Middle frontal gyrus (tissue), 1 donor: ENCODE results near the gene HDAC1.

Experiments
- DNase-seq: peaks from one replicate; pipeline ENCODE4 v3.0.0-alpha.2; 2015; ENCODE audit warnings: low spot score; ENCODE audit errors: extremely low spot score

HDAC1 gene

DNA sequence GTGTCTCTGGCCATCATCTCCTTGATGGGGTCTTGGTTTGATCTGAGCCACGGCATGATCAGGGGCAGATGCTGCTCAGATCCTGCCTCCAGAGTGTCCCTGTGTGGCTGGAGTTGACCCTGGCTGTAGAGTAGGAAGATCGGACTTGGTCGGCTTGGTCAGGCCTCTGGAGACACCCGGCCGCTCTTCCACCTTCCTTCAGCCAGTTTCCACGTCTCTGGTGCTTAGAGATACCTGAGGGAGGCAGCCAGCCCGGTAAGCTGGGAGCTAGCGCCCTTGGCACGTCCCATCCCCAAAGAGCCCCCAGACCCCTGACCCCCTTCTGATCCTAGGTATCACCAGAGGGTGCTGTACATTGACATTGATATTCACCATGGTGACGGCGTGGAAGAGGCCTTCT, 35.3 kb downstream of the HDAC1 start:
- DNase-seq, result no peak

DNA sequence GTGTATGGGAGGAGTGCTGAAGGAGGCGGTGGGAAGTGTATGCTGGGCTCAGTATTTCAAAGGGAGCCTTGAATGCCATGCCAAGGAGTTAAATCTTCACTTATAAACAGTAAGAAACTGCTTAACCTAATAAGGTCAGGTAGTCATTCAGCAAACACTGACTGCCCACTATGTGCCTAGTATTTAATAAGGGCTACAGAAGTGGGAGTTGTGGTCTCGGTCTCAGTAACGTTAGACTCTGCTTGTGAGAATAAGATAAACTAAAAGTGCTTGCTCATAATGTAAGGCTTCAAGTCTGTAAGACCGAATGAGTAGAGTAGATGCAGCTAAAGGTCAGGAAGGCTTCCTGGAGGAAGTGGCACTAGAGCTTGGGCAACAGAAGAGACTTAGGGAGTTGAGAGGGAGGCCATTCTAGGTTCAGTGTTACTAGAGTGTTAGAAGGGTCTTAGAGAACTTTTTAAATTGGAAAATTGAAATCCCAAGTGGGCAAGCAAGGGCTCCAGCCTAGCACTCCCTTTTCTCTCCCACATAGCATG, 38.1 kb downstream of the HDAC1 start:
- DNase-seq, result no peak

DNA sequence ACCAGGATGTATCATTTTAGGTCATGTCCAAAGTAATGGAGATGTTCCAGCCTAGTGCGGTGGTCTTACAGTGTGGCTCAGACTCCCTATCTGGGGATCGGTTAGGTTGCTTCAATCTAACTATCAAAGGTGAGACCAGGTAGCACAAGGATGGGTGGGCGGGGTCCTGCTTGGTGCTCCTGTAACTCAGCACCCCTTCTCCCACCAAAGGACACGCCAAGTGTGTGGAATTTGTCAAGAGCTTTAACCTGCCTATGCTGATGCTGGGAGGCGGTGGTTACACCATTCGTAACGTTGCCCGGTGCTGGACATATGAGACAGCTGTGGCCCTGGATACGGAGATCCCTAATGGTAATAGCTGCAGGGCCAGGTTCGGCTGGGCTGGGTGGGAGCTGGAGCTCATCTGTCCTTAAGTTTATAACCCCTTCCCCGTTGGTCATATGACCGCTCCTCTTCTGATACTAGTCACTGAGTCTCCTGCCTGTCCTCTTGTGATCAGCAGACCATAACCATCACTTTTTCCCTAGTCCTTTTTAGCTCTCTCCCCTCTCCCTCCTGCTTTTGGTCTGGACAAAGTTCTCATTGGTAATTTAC, 38.8 kb downstream of the HDAC1 start:
- DNase-seq, result no peak

DNA sequence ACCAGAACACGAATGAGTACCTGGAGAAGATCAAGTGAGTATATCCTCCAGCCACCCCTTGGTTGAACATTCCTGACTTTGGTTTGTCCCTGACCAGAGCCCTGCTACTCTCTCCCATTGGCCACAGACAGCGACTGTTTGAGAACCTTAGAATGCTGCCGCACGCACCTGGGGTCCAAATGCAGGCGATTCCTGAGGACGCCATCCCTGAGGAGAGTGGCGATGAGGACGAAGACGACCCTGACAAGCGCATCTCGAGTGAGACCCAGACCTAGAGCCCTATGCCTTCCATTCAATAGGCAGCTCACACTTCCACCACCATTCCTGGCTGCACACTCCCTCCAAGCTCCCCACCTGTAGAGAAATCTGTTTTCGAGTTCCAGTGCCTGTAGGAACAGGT, 39.7 kb downstream of the HDAC1 start:
- no peak for DNase-seq

DNA sequence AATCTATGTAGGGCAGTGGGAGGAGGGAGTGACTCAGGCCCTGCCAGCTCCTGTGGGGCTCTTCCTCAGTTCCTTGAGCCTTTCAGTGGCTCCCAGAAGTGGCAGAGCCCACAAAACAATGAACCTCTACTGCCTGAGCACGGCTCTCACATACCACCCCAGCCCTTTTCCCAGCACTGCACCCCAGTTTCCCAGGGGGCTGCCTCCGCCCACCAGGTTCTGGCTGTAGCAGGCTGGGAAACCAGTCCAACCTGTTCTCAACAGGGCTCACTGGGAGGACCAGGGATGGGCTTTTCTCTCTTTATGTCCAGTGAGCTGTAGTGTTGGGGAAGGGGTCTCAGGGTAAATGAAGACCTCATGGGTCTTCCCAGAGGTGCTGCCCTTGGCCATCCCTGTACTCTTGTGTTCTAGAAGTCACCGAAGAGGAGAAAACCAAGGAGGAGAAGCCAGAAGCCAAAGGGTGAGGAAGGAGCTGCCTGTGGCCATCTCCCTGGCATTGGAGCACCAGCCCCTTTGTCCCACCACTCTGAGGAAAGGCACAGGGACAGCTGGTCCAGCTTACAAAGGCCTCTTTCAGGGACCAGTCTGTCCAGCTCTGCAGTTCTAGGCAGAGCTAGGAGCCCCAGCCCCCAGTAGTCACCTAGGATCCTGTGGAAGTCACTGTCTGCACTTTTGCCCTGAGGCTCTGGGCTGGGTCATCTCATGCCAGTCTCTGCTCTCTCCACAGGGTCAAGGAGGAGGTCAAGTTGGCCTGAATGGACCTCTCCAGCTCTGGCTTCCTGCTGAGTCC, 40.6 kb downstream of the HDAC1 start:
- DNase-seq, result no peak

DNA sequence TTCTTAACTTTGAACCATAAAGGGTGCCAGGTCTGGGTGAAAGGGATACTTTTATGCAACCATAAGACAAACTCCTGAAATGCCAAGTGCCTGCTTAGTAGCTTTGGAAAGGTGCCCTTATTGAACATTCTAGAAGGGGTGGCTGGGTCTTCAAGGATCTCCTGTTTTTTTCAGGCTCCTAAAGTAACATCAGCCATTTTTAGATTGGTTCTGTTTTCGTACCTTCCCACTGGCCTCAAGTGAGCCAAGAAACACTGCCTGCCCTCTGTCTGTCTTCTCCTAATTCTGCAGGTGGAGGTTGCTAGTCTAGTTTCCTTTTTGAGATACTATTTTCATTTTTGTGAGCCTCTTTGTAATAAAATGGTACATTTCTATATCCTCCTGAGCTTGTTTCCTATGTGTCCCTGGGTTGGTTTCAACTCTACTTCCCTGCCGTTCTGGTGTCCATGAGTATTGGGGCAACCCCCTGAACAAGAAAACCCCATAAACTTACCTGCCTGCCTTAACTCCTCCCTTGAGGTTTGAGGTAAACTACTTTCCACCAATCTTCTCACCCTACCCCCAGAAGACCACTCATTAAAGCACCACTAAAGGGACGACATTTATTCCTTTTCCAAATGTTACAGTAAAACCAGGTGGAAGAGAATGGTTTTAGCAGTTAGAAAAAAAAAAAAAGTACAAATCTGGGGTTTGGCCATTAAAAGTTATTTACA, 41.5 kb downstream of the HDAC1 start:
- no peak for DNase-seq

DNA sequence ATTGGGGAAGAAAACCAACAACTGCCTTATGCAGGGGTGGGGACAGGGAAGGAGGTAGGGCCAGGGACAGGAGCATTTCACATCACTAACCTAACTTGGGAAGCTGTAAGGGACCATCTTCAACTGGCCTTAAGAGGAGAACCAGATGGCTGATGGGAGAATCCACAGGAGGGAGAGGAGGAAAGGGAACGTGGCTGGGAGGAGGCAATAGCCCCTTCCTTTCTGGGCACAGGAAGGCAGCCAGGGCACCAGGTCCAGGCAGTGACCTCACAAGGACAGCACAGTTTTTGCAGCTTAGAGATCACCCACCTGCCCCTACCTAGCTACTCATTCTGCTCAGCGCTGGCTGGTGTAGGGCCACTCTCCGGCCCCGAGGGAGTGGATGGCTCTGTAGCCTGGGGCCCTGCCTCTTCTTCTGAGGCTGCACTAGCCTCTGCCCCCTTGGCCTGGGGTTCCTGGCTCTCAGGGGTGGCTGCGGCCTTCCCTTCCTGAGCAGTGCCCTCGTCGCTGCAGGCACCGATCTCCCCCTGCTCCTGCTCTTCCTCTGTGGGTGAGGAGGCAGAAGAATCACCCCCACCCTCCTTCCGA, 42.5 kb downstream of the HDAC1 start:
- no peak for DNase-seq

DNA sequence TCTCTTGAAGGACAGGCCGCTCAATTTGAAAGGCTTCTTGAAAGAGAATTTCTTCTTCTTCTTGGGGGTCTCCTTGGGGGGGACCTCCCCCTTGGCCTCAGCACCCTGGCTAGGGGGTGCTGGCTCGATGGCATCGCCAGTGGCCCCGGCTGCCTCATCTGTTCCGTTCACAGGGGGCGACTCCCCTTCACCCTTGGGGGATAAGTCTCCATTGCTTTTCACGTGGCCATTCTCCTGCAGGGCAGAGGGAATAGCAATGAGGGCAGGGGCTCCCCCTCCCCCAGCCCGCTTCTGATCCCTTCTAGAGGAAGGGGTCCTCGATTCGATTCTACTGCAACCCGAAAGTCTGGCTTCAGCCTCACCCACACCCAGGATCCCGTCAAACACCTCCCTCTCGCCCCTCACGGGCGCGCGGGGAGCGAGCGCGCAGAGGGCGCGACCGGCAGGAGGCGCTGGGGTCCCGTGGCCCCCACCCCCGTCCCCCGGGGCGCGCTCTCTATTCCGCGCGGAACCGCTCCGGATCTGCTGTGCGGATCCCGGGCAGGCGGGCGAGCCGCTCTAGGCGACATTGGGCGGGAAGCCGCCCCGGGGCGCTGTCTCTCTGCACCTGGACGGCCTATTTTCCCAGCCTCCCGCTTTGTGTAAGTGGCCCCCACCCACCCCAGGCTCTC, 43.1 kb downstream of the HDAC1 start:
- peak; percentile 41 for DNase-seq

DNA sequence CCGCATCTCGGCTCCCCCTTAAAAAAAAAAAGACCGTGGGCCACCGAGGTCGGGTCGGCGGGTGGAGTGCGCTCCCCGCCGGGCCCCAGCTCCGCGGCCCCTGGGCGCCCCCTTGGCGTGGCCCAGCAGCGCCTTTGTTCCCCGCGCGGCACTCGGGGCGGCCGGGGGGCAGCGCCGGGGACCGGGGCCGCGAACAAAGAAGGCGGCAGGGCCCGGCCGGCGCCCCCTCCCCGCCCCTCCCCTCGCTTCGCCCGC, 43.6 kb downstream of the HDAC1 start:
- DNase-seq, result no peak

DNA sequence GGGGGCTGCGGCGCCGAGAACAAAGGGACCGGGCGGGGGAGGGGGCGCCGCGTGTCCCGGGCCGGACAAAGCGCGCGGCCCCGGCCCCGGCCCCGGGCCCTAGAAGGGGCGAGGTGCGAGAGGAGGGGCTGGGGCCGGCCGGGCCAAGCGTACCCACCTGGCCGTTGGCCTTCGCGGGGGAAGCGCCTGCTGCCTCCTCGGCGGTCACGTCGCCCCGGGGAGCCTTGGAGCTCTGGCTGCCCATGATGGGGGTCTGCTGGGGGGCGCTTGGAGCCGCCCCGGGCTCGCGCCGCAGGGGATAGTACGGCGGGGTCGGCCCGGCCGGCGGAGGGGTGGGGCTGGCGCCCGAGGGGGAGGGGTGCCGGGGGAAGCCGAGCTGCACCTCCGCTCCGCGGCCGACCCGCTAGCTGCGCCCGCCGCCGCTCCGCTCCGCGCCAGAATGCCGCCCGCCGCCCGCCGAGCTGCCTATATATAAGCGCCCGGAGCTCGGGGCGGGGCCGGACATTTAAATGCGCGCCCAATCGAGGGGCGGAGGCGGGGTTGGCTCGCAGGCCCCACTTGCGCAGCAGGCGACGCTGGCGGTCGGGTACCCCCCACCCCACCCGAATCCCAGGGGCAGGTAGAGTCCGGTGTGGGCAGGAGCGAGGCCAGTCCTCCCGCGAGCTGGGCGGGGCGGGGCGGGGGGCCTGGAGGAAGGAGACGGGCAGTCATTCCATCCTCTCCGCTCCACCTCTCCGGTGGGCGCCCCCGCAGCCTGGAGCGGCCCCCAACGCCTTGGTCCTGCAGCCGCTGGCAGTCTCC, 44.1 kb downstream of the HDAC1 start, which contains the start of gene MARCKSL1:
TSS of gene MARCKSL1 (minus strand) at position 444 of the 801 bp plus-strand sequence. CDS start at position 244, 200 bp downstream.
- DNase-seq, result peak; percentile 52

DNA sequence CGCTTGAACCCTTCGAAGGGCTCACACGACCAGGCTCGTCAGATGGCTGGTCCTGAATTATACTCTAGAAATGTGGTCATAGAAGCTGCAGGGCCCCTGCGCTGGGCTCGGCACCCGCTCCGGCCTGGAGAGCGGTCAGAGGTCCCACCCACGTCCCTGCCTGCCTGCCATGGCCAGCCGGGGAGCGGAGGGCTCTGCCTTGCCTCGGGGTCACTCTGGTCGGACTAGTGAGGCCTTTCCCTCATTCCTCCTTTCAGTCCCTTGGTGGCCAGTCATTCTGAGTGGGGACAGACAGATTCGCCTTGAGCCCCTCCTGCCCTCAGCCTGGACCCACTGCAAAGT, 44.7 kb downstream of the HDAC1 start:
- no peak for DNase-seq

DNA sequence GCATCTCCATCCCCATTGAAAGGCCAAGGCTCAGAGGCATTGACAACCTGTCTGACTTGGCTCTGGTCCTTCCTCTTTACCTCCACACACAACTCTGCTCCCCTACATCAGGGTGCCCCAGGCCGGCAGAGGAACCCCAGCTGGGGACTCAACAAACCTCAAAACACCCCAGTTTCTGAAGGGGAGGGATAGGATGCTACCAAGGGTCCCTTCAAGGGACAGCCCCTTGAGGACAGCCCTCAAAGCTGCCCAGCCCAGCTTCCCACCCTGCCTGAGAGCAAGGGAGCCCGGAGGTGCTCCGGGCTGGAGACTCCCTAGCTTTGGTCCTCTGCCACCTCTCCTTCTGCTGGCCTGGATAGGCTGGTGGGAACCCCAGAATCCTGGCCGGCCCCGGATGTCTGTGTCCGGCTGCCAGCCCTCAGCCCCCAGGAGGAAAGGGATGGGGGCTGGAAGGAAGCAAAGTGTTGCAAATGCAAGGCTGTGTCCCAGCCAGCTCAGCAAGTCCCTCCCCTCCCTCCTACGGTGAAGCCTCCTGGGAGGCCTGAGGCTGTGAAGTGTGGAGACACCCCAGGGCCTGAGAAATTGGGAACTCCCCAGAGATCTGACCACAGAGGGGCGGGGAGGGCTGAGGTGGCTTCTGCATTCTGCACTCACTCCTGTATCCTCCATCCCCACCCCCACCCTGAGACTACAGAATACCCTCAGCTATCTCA, 45.2 kb downstream of the HDAC1 start:
- DNase-seq, result no peak

DNA sequence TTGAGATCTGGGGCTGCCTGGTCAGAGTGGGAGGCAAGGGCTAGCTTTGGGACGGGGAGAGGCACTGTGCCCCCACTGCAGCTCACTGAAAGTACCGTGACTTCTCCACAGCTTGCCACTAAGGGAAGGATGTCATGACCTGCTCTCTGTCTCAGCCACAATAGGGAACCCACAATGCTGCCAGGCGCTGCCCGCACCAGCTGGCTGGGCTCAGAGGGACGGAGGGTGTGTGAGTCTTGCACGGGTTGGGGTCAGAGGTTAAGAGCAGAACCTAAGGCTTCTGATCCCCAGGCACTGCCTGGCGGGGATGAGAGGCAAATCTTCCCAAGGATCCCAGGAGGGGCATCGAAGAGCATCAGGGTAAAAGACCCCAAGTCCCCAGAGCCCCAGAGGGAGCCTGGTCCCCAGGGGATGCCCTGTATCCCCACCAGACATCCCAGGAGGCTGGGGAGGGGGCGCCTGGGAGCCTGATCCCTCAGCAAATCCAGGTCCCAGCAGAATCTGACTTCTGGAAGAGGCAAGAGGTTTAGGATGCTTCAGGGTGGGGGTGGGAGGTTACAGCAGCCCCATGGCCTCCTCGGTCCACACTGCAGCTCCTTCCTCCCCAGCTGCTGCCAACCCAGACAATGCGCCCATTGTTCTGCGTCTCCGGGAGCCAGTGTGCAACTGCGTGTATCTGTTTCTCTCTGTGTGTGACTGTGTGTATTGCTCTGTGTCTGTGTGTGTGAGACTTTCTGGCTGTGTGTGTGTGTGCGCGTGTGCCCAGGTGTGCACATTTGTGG, 46.2 kb downstream of the HDAC1 start:
- DNase-seq, result peak; percentile 71

DNA sequence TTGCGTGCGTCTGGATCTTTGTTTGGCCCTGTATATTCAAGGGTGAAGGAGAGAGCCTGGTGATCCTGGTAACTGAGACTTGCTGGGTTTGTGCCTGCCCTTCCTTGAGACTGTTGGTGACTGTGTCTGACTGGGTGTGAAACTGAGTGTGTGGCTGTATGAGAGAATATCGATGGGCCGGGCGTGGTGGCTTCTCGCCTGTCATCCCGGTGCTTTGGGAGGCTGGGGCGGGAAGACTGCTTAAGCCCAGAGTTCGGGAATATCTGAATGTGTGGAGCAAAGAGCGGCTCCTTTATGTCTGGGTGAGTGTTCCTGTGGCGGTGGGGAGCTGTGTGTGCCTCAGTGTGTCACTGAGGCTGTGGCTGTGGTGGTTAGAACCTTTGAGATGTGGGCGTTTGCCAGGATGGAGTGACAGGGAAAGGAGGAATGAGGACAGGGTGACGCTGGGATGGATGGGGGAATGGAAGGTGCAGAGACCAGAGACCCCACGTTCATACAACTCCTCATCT, 46.8 kb downstream of the HDAC1 start:
- no peak for DNase-seq

DNA sequence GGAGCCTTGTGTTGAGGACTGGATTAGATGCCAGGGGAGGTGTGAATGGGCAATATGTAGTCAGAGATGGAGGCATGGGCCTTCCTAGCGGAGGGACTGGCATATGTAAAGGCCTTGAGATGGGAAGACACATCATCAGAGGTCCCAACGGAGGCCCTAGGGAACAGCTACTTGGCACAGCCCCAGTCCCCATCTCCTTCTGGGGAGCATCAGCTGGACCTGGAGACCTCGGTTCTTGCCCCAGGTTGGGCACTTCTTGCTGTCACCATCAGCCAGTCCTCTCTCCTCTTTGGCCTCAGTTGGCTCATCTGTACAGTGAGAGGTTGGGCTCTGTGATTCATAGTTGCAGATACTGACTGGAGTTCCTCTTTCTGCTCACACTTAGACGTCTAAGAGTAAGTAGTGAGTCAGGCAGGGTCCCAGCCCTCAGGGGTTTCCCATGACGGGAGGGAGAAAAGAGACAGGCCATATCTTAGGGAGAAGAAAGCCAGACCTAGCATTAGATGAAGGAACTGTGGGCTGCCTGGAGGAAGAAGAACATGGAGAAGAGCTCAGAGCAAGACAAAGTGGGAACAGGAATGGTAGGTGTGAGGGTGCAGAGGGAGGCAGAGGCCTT, 47.6 kb downstream of the HDAC1 start:
- no peak for DNase-seq

DNA sequence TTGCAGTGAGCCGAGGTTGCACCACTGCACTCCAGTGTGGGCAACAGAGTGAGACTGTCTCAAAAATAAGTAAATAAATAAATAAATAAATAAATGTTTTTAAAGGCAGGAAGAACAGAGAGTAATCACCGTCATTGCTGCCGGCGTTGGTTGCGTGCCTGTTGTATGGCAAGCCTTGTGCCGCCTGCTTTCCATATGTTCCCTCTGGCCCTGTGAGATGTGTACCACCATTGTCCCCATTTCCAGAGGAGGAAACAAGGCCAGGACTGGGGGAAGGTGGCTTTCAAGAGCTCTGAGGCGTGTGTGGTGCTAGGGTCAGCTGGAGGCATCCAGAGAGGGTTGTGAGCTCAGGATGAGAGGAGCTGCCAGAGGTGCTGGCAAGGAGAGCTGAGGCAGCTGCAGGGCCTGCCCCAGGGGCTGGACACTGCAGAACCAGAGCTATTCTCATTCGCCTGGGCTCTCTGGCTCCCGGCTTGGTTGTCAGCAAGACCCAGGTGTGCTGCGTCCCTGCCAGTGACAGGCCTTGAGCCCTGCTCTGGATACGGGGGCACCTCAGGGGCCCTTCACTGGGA, 49.4 kb downstream of the HDAC1 start:
- DNase-seq, result no peak

DNA sequence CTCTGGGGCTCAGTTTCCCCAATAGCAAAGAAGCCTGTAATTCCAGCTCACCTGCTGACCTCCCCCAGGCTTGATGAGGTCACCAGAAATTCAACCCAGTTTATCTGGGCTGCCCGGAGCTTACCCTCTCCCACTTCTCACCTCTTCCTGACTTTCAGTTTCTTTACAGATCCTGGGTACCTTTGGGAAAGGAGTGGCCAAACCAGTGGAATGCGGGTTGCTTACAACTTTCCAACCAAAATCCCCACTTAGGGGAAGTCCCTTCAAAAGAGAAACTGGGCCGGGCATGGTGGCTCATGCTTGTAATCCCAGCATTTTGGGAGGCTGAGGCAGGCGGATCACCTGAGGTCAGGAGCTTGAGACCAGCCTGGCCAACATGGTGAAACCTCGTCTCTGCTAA, 50.1 kb downstream of the HDAC1 start:
- no peak for DNase-seq

DNA sequence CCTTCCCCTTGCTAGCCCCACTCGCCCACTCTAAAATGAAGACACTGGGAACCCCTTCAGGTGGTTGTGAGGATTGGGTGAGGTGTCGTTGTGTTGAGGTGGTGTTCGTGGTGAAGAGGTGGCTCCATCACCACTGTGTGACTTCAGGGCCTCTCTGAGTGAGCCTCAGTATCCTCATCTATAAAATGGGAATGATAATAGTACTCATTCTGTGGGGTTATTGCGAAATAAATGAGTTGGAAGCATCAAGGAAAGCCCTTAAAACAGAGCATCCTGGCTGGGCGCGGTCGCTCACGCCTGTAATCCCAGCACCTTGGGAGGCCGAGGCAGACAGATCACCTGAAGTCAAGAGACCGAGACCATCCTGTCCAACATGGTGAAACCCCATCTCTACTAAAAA, 50.8 kb downstream of the HDAC1 start:
- no peak for DNase-seq
